NCI-H1105 treated with DMSO at 0.1 percent for 48 hours (cell line): Measurements from ENCODE around the gene MAGED1.

Experiments used
- DNase-seq: peaks from one replicate; lab custom pipeline; 2025; lab: John Stamatoyannopoulos, UW

Gene MAGED1

GRCh38 chrX:51892921-51893745, at the start of gene MAGED1:
TSS of gene MAGED1 (plus strand) at chrX:51893623. CDS start at chrX:51894305, 682 bp downstream.
- peak; percentile 90 for DNase-seq

GRCh38 chrX:51847463-51847862, 46.0 kb upstream of the MAGED1 start:
- no peak for DNase-seq

GRCh38 chrX:51851507-51852085, 41.8 kb upstream of the MAGED1 start:
- DNase-seq = no peak

GRCh38 chrX:51852096-51852495, 41.3 kb upstream of the MAGED1 start:
- DNase-seq = no peak

GRCh38 chrX:51852621-51853020, 40.8 kb upstream of the MAGED1 start:
- no peak for DNase-seq

- no peak for DNase-seq
Measured at GRCh38 chrX:51853251-51853650, 40.2 kb upstream of the MAGED1 start.

GRCh38 chrX:51855698-51856097, 37.7 kb upstream of the MAGED1 start:
- no peak for DNase-seq

GRCh38 chrX:51857159-51857733, 36.2 kb upstream of the MAGED1 start:
- DNase-seq = no peak

GRCh38 chrX:51860679-51861078, 32.7 kb upstream of the MAGED1 start:
- DNase-seq = peak; percentile 40

- DNase-seq = no peak
Measured at GRCh38 chrX:51862920-51863319, 30.5 kb upstream of the MAGED1 start.

- no peak for DNase-seq
Measured at GRCh38 chrX:51866210-51866609, 27.2 kb upstream of the MAGED1 start.

- DNase-seq = no peak
Measured at GRCh38 chrX:51867626-51868025, 25.8 kb upstream of the MAGED1 start.

GRCh38 chrX:51870354-51870753, 23.1 kb upstream of the MAGED1 start:
- DNase-seq = no peak

- no peak for DNase-seq
Measured at GRCh38 chrX:51874123-51874522, 19.3 kb upstream of the MAGED1 start.

- no peak for DNase-seq
Measured at GRCh38 chrX:51876441-51876840, 17.0 kb upstream of the MAGED1 start.

- DNase-seq = no peak
Measured at GRCh38 chrX:51878056-51878455, 15.4 kb upstream of the MAGED1 start.

- no peak for DNase-seq
Measured at GRCh38 chrX:51889851-51890250, 3.6 kb upstream of the MAGED1 start.

- no peak for DNase-seq
Measured at GRCh38 chrX:51891245-51891644, 2.2 kb upstream of the MAGED1 start.

GRCh38 chrX:51891821-51892551, 1.4 kb upstream of the MAGED1 start:
- DNase-seq = peak; percentile 1

- peak; percentile 61 for DNase-seq
Measured at GRCh38 chrX:51893931-51894696, 691 bp downstream of the MAGED1 start.

- peak; percentile 43 for DNase-seq
Measured at GRCh38 chrX:51894697-51895336, 1.4 kb downstream of the MAGED1 start.
